SK-N-SH (cell line): Measurements from ENCODE around the gene KCNQ2. TPM values are rescaled to one million over a fixed set of nuclear protein-coding genes. Genes with fewer than 3 reads are reported as not detected.

Experiments
- CTCF ChIA-PET: fragments of 300-600, 350-600 bp; formaldehyde crosslinking; extraction: SDS; loops from one replicate; lab custom pipeline; 2021; lab: Yijun Ruan, JAX
- POLR2A ChIA-PET: fragments of 350-600 bp; sonication (Branson Sonifier 250); formaldehyde crosslinking; extraction: SDS; loops from one replicate; lab custom pipeline; 2020; ENCODE audit warnings: antibody characterized with exemption, inconsistent platforms; lab: Yijun Ruan, JAX
- DNase-seq: peaks from one replicate; pipeline ENCODE4 v3.0.0; 2012
- H2AFZ ChIP-seq: fragments of 200-600 bp; sonication (generic); 2 replicates; pipeline ENCODE4 v1.8.1; 2016; ENCODE audit warnings: antibody characterized with exemption, mild to moderate bottlenecking, low read depth
- H3F3A ChIP-seq: fragments of 200-600 bp; sonication (generic); replicated peaks from 2 replicates; pipeline ENCODE3; 2016; ENCODE audit warnings: antibody characterized with exemption, mild to moderate bottlenecking; ENCODE audit not compliant: insufficient read depth
- H3K27ac ChIP-seq, 2 experiments: fragments of 200-500 bp in 1 of 2; fragments of 200-600 bp in 1 of 2; sonication (Bioruptor generic) in 1 of 2; sonication (generic), shearing (Covaris generic) in 1 of 2; 2 replicates each; pipeline versions ENCODE4 v1.5.1 to v1.6.1; 2014 to 2016; ENCODE audit warnings: low read depth in 2 of 2, inconsistent platforms in 1 of 2, low read length in 1 of 2, mild to moderate bottlenecking in 1 of 2, mixed read lengths in 1 of 2
- H3K27me3 ChIP-seq: fragments of 200-600 bp; sonication (generic), shearing (Covaris generic); 2 replicates; pipeline ENCODE4 v1.6.1; 2016; ENCODE audit warnings: mixed run types; ENCODE audit not compliant: insufficient read depth
- H3K36me3 ChIP-seq, 2 experiments: fragments of 200-500 bp in 1 of 2; fragments of 200-600 bp in 1 of 2; sonication (Bioruptor generic) in 1 of 2; sonication (generic) in 1 of 2; replicated peaks in 1 of 2; 2 replicates each; pipeline versions ENCODE3 to v1.5.1; 2014 to 2016; ENCODE audit warnings: low read length in 1 of 2, mild to moderate bottlenecking in 1 of 2; ENCODE audit not compliant: insufficient read depth in 2 of 2, control insufficient read depth in 1 of 2
- H3K4me1 ChIP-seq, 2 experiments: fragments of 200-500 bp in 1 of 2; fragments of 200-600 bp in 1 of 2; sonication (Bioruptor generic) in 1 of 2; sonication (generic), shearing (Covaris generic) in 1 of 2; 2 replicates each; pipeline versions ENCODE4 v1.5.1 to v1.6.1; 2014 to 2016; ENCODE audit warnings: low read depth in 1 of 2, low read length in 1 of 2, mixed run types in 1 of 2; ENCODE audit not compliant: insufficient read depth in 2 of 2, control insufficient read depth in 1 of 2
- H3K4me2 ChIP-seq: fragments of 200-600 bp; sonication (generic), shearing (Covaris generic); 2 replicates; pipeline ENCODE4 v1.6.1; 2017; ENCODE audit warnings: mixed run types
- H3K4me3 ChIP-seq, 2 experiments: fragments of 200-500 bp in 1 of 2; fragments of 200-600 bp in 1 of 2; sonication (Bioruptor generic) in 1 of 2; sonication (generic), shearing (Covaris generic) in 1 of 2; 2 replicates each; pipeline versions ENCODE4 v1.5.1 to v1.8.1; 2014 to 2016; ENCODE audit warnings: low read depth in 2 of 2, inconsistent platforms in 1 of 2, low read length in 1 of 2, mild to moderate bottlenecking in 1 of 2, mixed read lengths in 1 of 2, moderate library complexity in 1 of 2
- H3K79me2 ChIP-seq: fragments of 200-600 bp; sonication (generic); 2 replicates; pipeline ENCODE4 v1.8.1; 2017; ENCODE audit warnings: mild to moderate bottlenecking; ENCODE audit not compliant: insufficient read depth
- H3K9ac ChIP-seq: fragments of 200-600 bp; sonication (generic); 2 replicates; pipeline ENCODE4 v1.6.1; 2017; ENCODE audit warnings: mixed run types
- H3K9me2 ChIP-seq: fragments of 200-600 bp; sonication (generic); 2 replicates; pipeline ENCODE4 v1.6.1; 2017; ENCODE audit warnings: mixed run types
- H3K9me3 ChIP-seq: fragments of 200-600 bp; sonication (generic); 2 replicates; pipeline ENCODE4 v1.6.1; 2017; ENCODE audit warnings: mixed run types, mild to moderate bottlenecking, moderate library complexity
- H4K20me1 ChIP-seq: fragments of 200-600 bp; sonication (generic); 2 replicates; pipeline ENCODE4 v1.6.1; 2017; ENCODE audit warnings: mild to moderate bottlenecking, mixed run types; ENCODE audit not compliant: insufficient read depth
- CTCF ChIP-seq: fragments of 200-600 bp; sonication (generic); IDR thresholded peaks from 2 replicates; pipeline ENCODE4 v1.6.1; 2017; ENCODE audit warnings: antibody characterized with exemption, mild to moderate bottlenecking, moderate library complexity
- EZH2phosphoT487 ChIP-seq: fragments of 200-600 bp; sonication (generic); IDR thresholded peaks from 2 replicates; pipeline ENCODE4 v1.6.1; 2017; ENCODE audit warnings: low read depth, mixed run types, mild to moderate bottlenecking, antibody characterized with exemption, moderate library complexity, borderline replicate concordance
- FOXJ3 ChIP-seq: sonication (generic); formaldehyde crosslinking; IDR thresholded peaks from 2 replicates; pipeline ENCODE4 v1.5.1; 2020; ENCODE audit warnings: mild to moderate bottlenecking, missing genetic modification reagents
- FOXM1 ChIP-seq: IDR thresholded peaks from 2 replicates; pipeline ENCODE4 v1.4.0; 2012; ENCODE audit warnings: low read depth, mild to moderate bottlenecking
- GABPA ChIP-seq: IDR thresholded peaks from 2 replicates; pipeline ENCODE4 v1.4.0; 2012; ENCODE audit warnings: low read depth, mild to moderate bottlenecking
- JUND ChIP-seq: IDR thresholded peaks from 2 replicates; pipeline ENCODE4 v1.4.0; 2012
- NRF1 ChIP-seq: IDR thresholded peaks from 2 replicates; pipeline ENCODE4 v1.6.1; 2012; ENCODE audit warnings: low read depth, mild to moderate bottlenecking, low read length
- PBX3 ChIP-seq: IDR thresholded peaks from 2 replicates; pipeline ENCODE4; 2012
- POLR2AphosphoS5 ChIP-seq: IDR thresholded peaks from 2 replicates; pipeline ENCODE4 v1.6.1; 2012; ENCODE audit warnings: low read depth, low read length
- RCOR1 ChIP-seq: fragments of 150-350 bp; IDR thresholded peaks from 2 replicates; pipeline ENCODE4 v1.6.1; 2017; ENCODE audit warnings: antibody characterized with exemption, low read length
- REST ChIP-seq: IDR thresholded peaks from 2 replicates; pipeline ENCODE4 v1.6.1; 2012; ENCODE audit warnings: mild to moderate bottlenecking, low read depth, low read length, moderate library complexity
- RFX5 ChIP-seq: IDR thresholded peaks from 2 replicates; pipeline ENCODE4 v1.6.1; 2012; ENCODE audit warnings: mild to moderate bottlenecking, improper control_type of control experiment, low read length
- RXRA ChIP-seq: IDR thresholded peaks from 2 replicates; pipeline ENCODE4 v1.4.0; 2012; ENCODE audit warnings: low read depth, mild to moderate bottlenecking, borderline replicate concordance
- SIN3A ChIP-seq: IDR thresholded peaks from 2 replicates; pipeline ENCODE4 v1.6.1; 2012; ENCODE audit warnings: low read depth, mild to moderate bottlenecking, low read length, moderate library complexity, borderline replicate concordance
- TCF12 ChIP-seq: IDR thresholded peaks from 2 replicates; pipeline ENCODE4 v1.4.0; 2012
- YY1 ChIP-seq: IDR thresholded peaks from 2 replicates; pipeline ENCODE4 v1.4.0; 2012; ENCODE audit warnings: low read depth, mild to moderate bottlenecking
- ZBTB33 ChIP-seq: IDR thresholded peaks from 2 replicates; pipeline ENCODE4 v1.4.0; 2012; ENCODE audit warnings: low read depth, borderline replicate concordance
- WGBS: methylation state at CpG from one replicate; pipeline ENCODE4 v1.1.6; 2017; ENCODE audit warnings: low lambda C conversion rate; 5-methylcytosine and 5-hydroxymethylcytosine counted together
- polyA plus RNA-seq, 3 experiments: library from polyadenylated mRNA; depleted of rRNA; stranded (reverse); fragments of >200 nt; gene quantifications; 2 replicates each; pipeline ENCODE4 v1.2.3, GENCODE V29; 2012
- TF ChIP-seq, protein P1 (sequence below): fragments of 150-350 bp; IDR thresholded peaks from 2 replicates; pipeline ENCODE4 v1.6.1; 2017; ENCODE audit warnings: antibody characterized with exemption, low read length, low read depth, borderline replicate concordance
- TF ChIP-seq, protein P2 (sequence below): IDR thresholded peaks from 2 replicates; pipeline ENCODE4 v1.4.0; 2012; ENCODE audit warnings: low read depth

Gene KCNQ2
- polyA plus RNA-seq, 1 of the 3 experiments (the other 2 are of a cell fraction) = 3.9 TPM

DNA sequence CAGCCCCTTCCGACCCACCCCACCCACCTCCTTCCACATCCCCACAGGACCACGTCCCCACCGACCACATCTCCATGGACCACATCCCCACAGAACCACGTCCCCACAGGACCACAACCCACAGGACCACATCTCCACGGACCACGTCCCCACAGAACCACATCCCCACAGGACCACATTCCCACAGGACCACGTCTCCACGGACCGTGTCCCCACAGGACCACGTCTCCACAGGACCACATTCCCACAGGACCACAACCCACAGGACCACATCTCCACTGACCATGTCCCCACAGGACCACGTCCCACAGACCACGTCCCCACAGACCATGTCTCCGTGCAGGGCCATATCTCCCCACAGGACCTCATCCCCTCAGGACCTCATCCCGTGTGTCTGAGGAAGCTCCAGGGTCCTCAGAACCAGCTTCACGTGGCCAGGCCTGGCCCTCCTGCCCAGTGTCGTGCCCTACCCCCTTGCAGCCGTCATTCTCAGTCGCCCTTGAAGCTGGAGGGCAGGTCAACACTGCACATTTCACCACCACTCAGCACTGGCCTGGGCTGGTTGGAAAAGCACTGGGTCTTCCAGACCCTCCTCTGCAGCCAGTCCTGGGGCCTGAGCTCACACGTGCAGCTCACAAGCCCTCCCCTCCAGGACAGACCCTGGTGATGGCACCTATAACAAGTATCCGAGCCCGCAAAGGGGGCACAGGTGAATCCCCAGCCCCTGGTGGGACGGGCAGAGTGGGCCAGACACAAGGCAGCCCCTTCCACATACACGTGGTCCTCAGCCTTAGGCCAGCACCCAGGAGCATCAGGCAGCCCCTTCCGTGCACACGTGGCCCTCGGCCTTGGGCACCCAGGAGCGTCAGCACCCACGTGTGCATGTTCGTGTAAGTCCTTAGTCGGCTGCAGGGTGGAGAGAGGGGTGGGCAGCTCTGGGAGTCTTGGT lies 115.2 kb downstream of the KCNQ2 start:
- no peaks in the 10 kb centered on the region for H4K20me1 ChIP-seq
- H3F3A ChIP-seq = no peaks in the 10 kb centered on the region
- H3K27me3 ChIP-seq = no peaks in the 10 kb centered on the region
- no peak overlapping the region for H3K4me2 ChIP-seq
- H3K79me2 ChIP-seq = no peaks in the 10 kb centered on the region
- H3K9me3 ChIP-seq = no peaks in the 10 kb centered on the region
- CTCF ChIA-PET = interaction anchor here (1.0 to 7.3 kb wide), 4 partner anchors 10 to 49 kb away, joined by 3 to 39 read pairs (median 18); no protein-coding TSS in a partner anchor
- TF ChIP-seq RCOR1 (no peak), REST (no peak), JUND (no peak), FOXM1 (no peak), RFX5 (no peak), PBX3 (no peak), CTCF (no peak), EZH2phosphoT487 (no peak), GABPA (no peak), RXRA (no peak), NRF1 (no peak), TCF12 (no peak), FOXJ3 (no peak), ZBTB33 (no peak), POLR2AphosphoS5 (no peak), YY1 (no peak), SIN3A (no peak)
- TF ChIP-seq, protein P1, sequence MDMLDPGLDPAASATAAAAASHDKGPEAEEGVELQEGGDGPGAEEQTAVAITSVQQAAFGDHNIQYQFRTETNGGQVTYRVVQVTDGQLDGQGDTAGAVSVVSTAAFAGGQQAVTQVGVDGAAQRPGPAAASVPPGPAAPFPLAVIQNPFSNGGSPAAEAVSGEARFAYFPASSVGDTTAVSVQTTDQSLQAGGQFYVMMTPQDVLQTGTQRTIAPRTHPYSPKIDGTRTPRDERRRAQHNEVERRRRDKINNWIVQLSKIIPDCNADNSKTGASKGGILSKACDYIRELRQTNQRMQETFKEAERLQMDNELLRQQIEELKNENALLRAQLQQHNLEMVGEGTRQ = no peak
- TF ChIP-seq, protein P2, sequence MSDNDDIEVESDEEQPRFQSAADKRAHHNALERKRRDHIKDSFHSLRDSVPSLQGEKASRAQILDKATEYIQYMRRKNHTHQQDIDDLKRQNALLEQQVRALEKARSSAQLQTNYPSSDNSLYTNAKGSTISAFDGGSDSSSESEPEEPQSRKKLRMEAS = no peak
- H3K4me3 ChIP-seq = no peak overlapping the region
- H3K9ac ChIP-seq = no peak overlapping the region
- H3K4me1 ChIP-seq = no peaks in the 10 kb centered on the region; a peak in 1 of 4 replicates
- WGBS = 50% methylated on average over 24 of the region's 30 CpGs
- DNase-seq = no peak
- no peaks in the 10 kb centered on the region for H3K9me2 ChIP-seq
- no peak overlapping the region for H2AFZ ChIP-seq
- no peaks in the 10 kb centered on the region for H3K36me3 ChIP-seq
- POLR2A ChIA-PET = no interaction called here
- no peak overlapping the region for H3K27ac ChIP-seq
